OCI-LY1 (cell line): ENCODE data around the gene NEURL1.

Experiments
- H2AFZ ChIP-seq: fragments of 200-600 bp; sonication (generic), shearing (Covaris generic); 2 replicates; pipeline ENCODE4 v1.6.0; 2014; ENCODE audit warnings: antibody characterized with exemption, mild to moderate bottlenecking, low read length
- H3F3A ChIP-seq: fragments of 200-600 bp; sonication (generic), shearing (Covaris generic); 2 replicates; pipeline ENCODE4 v1.6.0; 2014; ENCODE audit warnings: mild to moderate bottlenecking, antibody characterized with exemption, low read length, moderate library complexity; ENCODE audit not compliant: insufficient read depth
- H3K27ac ChIP-seq: fragments of 200-600 bp; sonication (generic); 2 replicates; pipeline ENCODE4 v1.5.1; 2014; ENCODE audit warnings: low read length, mixed run types, mild to moderate bottlenecking, low read depth; ENCODE audit not compliant: poor library complexity, severe bottlenecking
- H3K27me3 ChIP-seq: fragments of 200-600 bp; sonication (generic); 2 replicates; pipeline ENCODE4 v1.6.0; 2014; ENCODE audit warnings: antibody characterized with exemption, mild to moderate bottlenecking, low read length, moderate library complexity; ENCODE audit not compliant: insufficient read depth
- H3K36me3 ChIP-seq: fragments of 200-600 bp; sonication (generic); 2 replicates; pipeline ENCODE4 v1.6.1; 2014; ENCODE audit warnings: mild to moderate bottlenecking, antibody characterized with exemption, low read length, moderate library complexity, mixed read lengths; ENCODE audit not compliant: insufficient read depth
- H3K4me1 ChIP-seq: fragments of 200-600 bp; sonication (generic); 2 replicates; pipeline ENCODE4 v1.5.1; 2014; ENCODE audit warnings: mild to moderate bottlenecking, low read length, moderate library complexity; ENCODE audit not compliant: insufficient read depth, severe bottlenecking
- H3K4me2 ChIP-seq: fragments of 200-600 bp; sonication (generic), shearing (Covaris generic); 2 replicates; pipeline ENCODE4 v1.6.1; 2014; ENCODE audit warnings: low read length
- H3K4me3 ChIP-seq: fragments of 200-600 bp; sonication (generic); 2 replicates; pipeline ENCODE4 v1.5.1; 2014; ENCODE audit warnings: low read length, low read depth, mild to moderate bottlenecking, mixed read lengths; ENCODE audit not compliant: poor library complexity, severe bottlenecking
- H3K79me2 ChIP-seq: fragments of 200-600 bp; shearing (Covaris generic); 2 replicates; pipeline ENCODE4 v1.6.1; 2016; ENCODE audit warnings: mixed run types, low read length, mixed read lengths; ENCODE audit not compliant: insufficient read depth
- H3K9ac ChIP-seq: fragments of 200-600 bp; sonication (generic), shearing (Covaris generic); 2 replicates; pipeline ENCODE4 v1.6.1; 2014; ENCODE audit warnings: mild to moderate bottlenecking, low read length, mixed read lengths
- H3K9me2 ChIP-seq: fragments of 200-600 bp; sonication (generic), shearing (Covaris generic); 2 replicates; pipeline ENCODE4 v1.6.1; 2014; ENCODE audit warnings: low read depth, mild to moderate bottlenecking, low read length, mixed read lengths
- H3K9me3 ChIP-seq: fragments of 200-600 bp; shearing (Covaris generic); 2 replicates; pipeline ENCODE4 v1.6.1; 2014; ENCODE audit warnings: low read length, mixed read lengths
- H4K20me1 ChIP-seq: fragments of 200-600 bp; sonication (generic), shearing (Covaris generic); 2 replicates; pipeline ENCODE4 v1.6.0; 2016; ENCODE audit warnings: mild to moderate bottlenecking, low read length; ENCODE audit not compliant: insufficient read depth
- EZH2 ChIP-seq: fragments of 200-600 bp; sonication (generic), shearing (Covaris generic); IDR thresholded peaks from 2 replicates; pipeline ENCODE4 v1.8.0; 2017; ENCODE audit warnings: borderline replicate concordance, mixed run types, mild to moderate bottlenecking, antibody characterized with exemption, low read length, moderate library complexity, mixed read lengths
- TF ChIP-seq, protein P1 (sequence below): fragments of 200-600 bp; sonication (generic), shearing (Covaris generic); IDR thresholded peaks from 2 replicates; pipeline ENCODE4 v1.5.1; 2017; ENCODE audit warnings: mild to moderate bottlenecking, antibody characterized with exemption, low read length, moderate library complexity, mixed read lengths

Gene NEURL1

DNA sequence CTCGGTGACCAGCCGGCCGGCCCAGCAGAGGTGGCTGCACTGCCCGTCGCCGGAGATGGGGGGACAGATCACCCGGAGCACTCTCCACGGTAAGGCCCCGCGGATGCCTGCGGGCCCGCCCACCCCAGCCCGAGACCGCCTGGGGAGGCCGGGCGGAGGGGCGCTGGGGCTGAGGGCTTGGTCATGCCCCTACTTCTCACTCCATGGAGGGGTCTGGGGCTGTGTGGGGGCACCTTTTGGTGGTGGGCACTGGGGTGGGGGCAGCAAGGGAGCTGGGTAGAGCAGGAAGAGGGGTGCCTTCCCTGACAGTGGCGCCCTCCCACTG, 61.8 kb downstream of the NEURL1 start:
- H3K4me2 ChIP-seq, result no peak overlapping the region
- H3K79me2 ChIP-seq, result no peaks in the 10 kb centered on the region
- H3K36me3 ChIP-seq, result no peaks in the 10 kb centered on the region
- H3K9me3 ChIP-seq, result no peaks in the 10 kb centered on the region
- H3K27me3 ChIP-seq, result peaks cover 12% of the 10 kb centered on the region; the same call in 1 of the 2 replicates
- no peaks in the 10 kb centered on the region for H3F3A ChIP-seq
- no peaks in the 10 kb centered on the region for H3K9me2 ChIP-seq
- H3K27ac ChIP-seq, result no peak overlapping the region
- no peak overlapping the region for H3K4me3 ChIP-seq
- H4K20me1 ChIP-seq, result no peaks in the 10 kb centered on the region
- H2AFZ ChIP-seq, result no peak overlapping the region
- no peaks in the 10 kb centered on the region for H3K4me1 ChIP-seq
- no peak overlapping the region for H3K9ac ChIP-seq
- TF ChIP-seq EZH2, result no peak
- TF ChIP-seq, protein P1, sequence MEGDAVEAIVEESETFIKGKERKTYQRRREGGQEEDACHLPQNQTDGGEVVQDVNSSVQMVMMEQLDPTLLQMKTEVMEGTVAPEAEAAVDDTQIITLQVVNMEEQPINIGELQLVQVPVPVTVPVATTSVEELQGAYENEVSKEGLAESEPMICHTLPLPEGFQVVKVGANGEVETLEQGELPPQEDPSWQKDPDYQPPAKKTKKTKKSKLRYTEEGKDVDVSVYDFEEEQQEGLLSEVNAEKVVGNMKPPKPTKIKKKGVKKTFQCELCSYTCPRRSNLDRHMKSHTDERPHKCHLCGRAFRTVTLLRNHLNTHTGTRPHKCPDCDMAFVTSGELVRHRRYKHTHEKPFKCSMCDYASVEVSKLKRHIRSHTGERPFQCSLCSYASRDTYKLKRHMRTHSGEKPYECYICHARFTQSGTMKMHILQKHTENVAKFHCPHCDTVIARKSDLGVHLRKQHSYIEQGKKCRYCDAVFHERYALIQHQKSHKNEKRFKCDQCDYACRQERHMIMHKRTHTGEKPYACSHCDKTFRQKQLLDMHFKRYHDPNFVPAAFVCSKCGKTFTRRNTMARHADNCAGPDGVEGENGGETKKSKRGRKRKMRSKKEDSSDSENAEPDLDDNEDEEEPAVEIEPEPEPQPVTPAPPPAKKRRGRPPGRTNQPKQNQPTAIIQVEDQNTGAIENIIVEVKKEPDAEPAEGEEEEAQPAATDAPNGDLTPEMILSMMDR, result no peak

DNA sequence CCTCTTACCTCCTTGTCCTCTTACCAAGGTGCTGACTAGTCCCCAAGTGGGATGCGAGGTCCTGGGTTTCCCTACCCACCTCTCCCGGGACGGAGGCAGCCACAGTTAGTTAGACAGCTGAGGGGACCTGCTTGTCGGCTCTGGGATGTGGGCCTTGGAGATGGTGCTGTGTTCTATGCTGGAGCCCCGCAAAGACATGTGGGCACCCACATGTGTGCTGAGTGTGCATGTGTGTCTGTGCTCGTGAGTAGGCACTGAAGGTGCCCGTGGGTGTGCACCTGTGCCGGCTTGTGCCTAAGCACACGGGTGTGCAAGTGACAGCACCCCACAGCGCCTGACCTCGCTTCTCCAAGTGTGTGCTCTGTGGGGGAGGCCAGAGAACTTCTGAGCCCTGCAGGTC, 62.2 kb downstream of the NEURL1 start:
- no peaks in the 10 kb centered on the region for H3F3A ChIP-seq
- H3K9ac ChIP-seq, result no peak overlapping the region
- no peak overlapping the region for H3K4me3 ChIP-seq
- H3K36me3 ChIP-seq, result no peaks in the 10 kb centered on the region
- no peaks in the 10 kb centered on the region for H3K79me2 ChIP-seq
- no peak overlapping the region for H3K4me2 ChIP-seq
- no peaks in the 10 kb centered on the region for H3K9me3 ChIP-seq
- H3K27me3 ChIP-seq, result peaks cover 10% of the 10 kb centered on the region; the same call in 1 of the 2 replicates
- H2AFZ ChIP-seq, result no peak overlapping the region
- H3K4me1 ChIP-seq, result no peaks in the 10 kb centered on the region
- no peak for TF ChIP-seq EZH2
- TF ChIP-seq, protein P1, result no peak
- no peak overlapping the region for H3K27ac ChIP-seq
- no peaks in the 10 kb centered on the region for H3K9me2 ChIP-seq
- H4K20me1 ChIP-seq, result no peaks in the 10 kb centered on the region

DNA sequence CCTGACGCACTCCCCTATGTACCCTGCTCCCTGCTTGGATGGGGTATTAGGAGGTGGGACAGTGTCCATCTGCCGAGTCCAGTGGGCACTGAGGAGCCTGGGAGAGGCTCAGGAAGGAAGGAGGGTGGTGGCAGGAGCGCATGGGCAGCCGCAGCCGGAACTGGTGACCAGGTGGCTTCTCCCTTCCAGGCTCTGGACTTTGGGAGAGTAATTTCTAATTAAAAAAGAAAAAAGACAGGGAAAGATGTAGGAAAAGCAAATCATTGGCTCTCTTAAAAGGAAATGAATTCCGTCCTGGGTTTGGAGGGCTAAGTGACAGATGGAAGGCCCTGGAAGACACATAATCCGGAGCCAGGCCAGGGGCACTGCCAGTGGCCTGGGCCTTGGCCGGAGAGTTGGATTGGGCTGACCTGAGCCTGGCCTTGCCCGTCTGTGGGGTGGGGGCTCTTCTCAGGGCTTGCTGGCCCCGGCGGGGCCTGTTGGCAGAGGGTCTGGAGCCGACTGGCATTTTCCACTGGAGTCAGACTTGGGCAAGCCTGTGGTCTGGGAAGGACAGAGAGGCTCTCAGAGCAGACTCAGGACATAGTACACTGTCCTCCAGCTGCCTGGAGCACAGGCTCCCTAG, 63.0 kb downstream of the NEURL1 start:
- Histone ChIP-seq H3K9me3 (no peaks in the 10 kb centered on the region), H3K36me3 (no peaks in the 10 kb centered on the region), H2AFZ (no peak overlapping the region), H4K20me1 (no peaks in the 10 kb centered on the region), H3K27ac (no peak overlapping the region), H3K9ac (no peak overlapping the region), H3K4me3 (no peak overlapping the region), H3F3A (no peaks in the 10 kb centered on the region), H3K79me2 (no peaks in the 10 kb centered on the region), H3K4me1 (no peaks in the 10 kb centered on the region), H3K4me2 (no peak overlapping the region), H3K27me3 (0 out of 2 replicates have a peak, but pooled peaks cover 7% of the 10 kb centered on the region), H3K9me2 (no peaks in the 10 kb centered on the region)
- TF ChIP-seq, protein P1, result no peak
- no peak for TF ChIP-seq EZH2
